ENCODE data around the gene ATP6V1C2. TPM values are rescaled to one million over a fixed set of nuclear protein-coding genes. Genes with fewer than 3 reads are reported as not detected.
"Not testable (repeated sequence)": the region's sequence is repeated elsewhere in the genome, so short reads cannot be mapped to it uniquely, and the experiment has no call there.

The ATP6V1C2 gene
- total RNA-seq, 1 donor from 2014 or later, result not detected

GRCh38 chr2:10812362-10813162 lies 91.1 kb downstream of the ATP6V1C2 start, which contains the start of gene PDIA6:
Gene PDIA6 (minus strand): TSS chr2:10812785. CDS start chr2:10812696, 89 bp downstream.
- peak; percentile 98 for DNase-seq (ENCODE audit: low read depth)

GRCh38 chr2:10813163-10814138 lies 92.0 kb downstream of the ATP6V1C2 start:
- peak; percentile 14 for DNase-seq (ENCODE audit: low read depth)

- DNase-seq (ENCODE audit: low read depth), result no peak
Measured at GRCh38 chr2:10814142-10814541, 92.7 kb downstream of the ATP6V1C2 start.

GRCh38 chr2:10814571-10815331 lies 93.3 kb downstream of the ATP6V1C2 start:
- DNase-seq (ENCODE audit: low read depth), result no peak

- DNase-seq (ENCODE audit: low read depth), result no peak
Measured at GRCh38 chr2:10817413-10817812, 96.0 kb downstream of the ATP6V1C2 start.

- not testable (repeated sequence) for DNase-seq (ENCODE audit: low read depth)
Measured at GRCh38 chr2:10818305-10818704, 96.9 kb downstream of the ATP6V1C2 start.

- DNase-seq (ENCODE audit: low read depth), result no peak
Measured at GRCh38 chr2:10818984-10819383, 97.6 kb downstream of the ATP6V1C2 start.

- DNase-seq (ENCODE audit: low read depth), result no peak
Measured at GRCh38 chr2:10819714-10820314, 98.4 kb downstream of the ATP6V1C2 start.

GRCh38 chr2:10820562-10820961 lies 99.1 kb downstream of the ATP6V1C2 start:
- DNase-seq (ENCODE audit: low read depth), result peak; percentile 27

GRCh38 chr2:10820978-10821695 lies 99.7 kb downstream of the ATP6V1C2 start:
- no peak for DNase-seq (ENCODE audit: low read depth)

- DNase-seq (ENCODE audit: low read depth), result peak; percentile 98
Measured at GRCh38 chr2:10824191-10824590, 102.8 kb downstream of the ATP6V1C2 start.

- no peak for DNase-seq (ENCODE audit: low read depth)
Measured at GRCh38 chr2:10826026-10826425, 104.6 kb downstream of the ATP6V1C2 start.

- DNase-seq (ENCODE audit: low read depth), result no peak
Measured at GRCh38 chr2:10826625-10827024, 105.2 kb downstream of the ATP6V1C2 start.

GRCh38 chr2:10828346-10828745 lies 106.9 kb downstream of the ATP6V1C2 start:
- no peak for DNase-seq (ENCODE audit: low read depth)

- no peak for DNase-seq (ENCODE audit: low read depth)
Measured at GRCh38 chr2:10829299-10829698, 107.9 kb downstream of the ATP6V1C2 start.

GRCh38 chr2:10830203-10830602 lies 108.8 kb downstream of the ATP6V1C2 start:
- DNase-seq (ENCODE audit: low read depth), result no peak

GRCh38 chr2:10830641-10831399 lies 109.4 kb downstream of the ATP6V1C2 start:
- no peak for DNase-seq (ENCODE audit: low read depth)

GRCh38 chr2:10831400-10831985 lies 110.1 kb downstream of the ATP6V1C2 start:
- DNase-seq (ENCODE audit: low read depth), result peak; percentile 12

Measured in myocyte (in vitro differentiated cells).